IMR-90 (cell line): Measurements from ENCODE around the gene SPAAR.

Experiments
- BHLHE40 ChIP-seq: fragments of 150-350 bp; IDR thresholded peaks from 2 replicates; pipeline ENCODE4 v1.6.1; 2016; ENCODE audit warnings: mild to moderate bottlenecking, low read depth, low read length
- CEBPB ChIP-seq: IDR thresholded peaks from 2 replicates; pipeline ENCODE4 v1.6.1; 2012; ENCODE audit warnings: low read depth, low read length, improper control_type of control experiment
- CHD1 ChIP-seq: IDR thresholded peaks from 2 replicates; pipeline ENCODE4 v1.6.1; 2012; ENCODE audit warnings: low read depth, low read length, improper control_type of control experiment
- CTCF ChIP-seq: conservative IDR thresholded peaks from 2 replicates; pipeline ENCODE4 v1.5.1; 2012; ENCODE audit warnings: mild to moderate bottlenecking, low read depth, low read length, improper control_type of control experiment
- FOS ChIP-seq: fragments of 150-350 bp; IDR thresholded peaks from 2 replicates; pipeline ENCODE4 v1.6.1; 2016; ENCODE audit warnings: low read depth, low read length
- MAFK ChIP-seq: IDR thresholded peaks from 2 replicates; pipeline ENCODE4 v1.6.1; 2012; ENCODE audit warnings: low read depth, low read length, improper control_type of control experiment
- MXI1 ChIP-seq: IDR thresholded peaks from 2 replicates; pipeline ENCODE4 v1.6.1; 2012; ENCODE audit warnings: low read depth, mild to moderate bottlenecking, low read length, moderate library complexity, borderline replicate concordance
- NFE2L2 ChIP-seq: fragments of 150-350 bp; IDR thresholded peaks from 2 replicates; pipeline ENCODE4 v1.6.1; 2016; ENCODE audit warnings: low read depth, mild to moderate bottlenecking, low read length
- POLR2A ChIP-seq: IDR thresholded peaks from 2 replicates; pipeline ENCODE4 v1.6.1; 2012; ENCODE audit warnings: mild to moderate bottlenecking, low read depth, low read length
- RAD21 ChIP-seq: IDR thresholded peaks from 2 replicates; pipeline ENCODE4 v1.6.1; 2012; ENCODE audit warnings: low read length, improper control_type of control experiment
- USF2 ChIP-seq: fragments of 150-350 bp; IDR thresholded peaks from 2 replicates; pipeline ENCODE4 v1.6.1; 2017; ENCODE audit warnings: mild to moderate bottlenecking, antibody characterized with exemption, low read length, low read depth

GRCh38 chr9:35933550-35934067, 24.3 kb downstream of the SPAAR start:
- TF ChIP-seq CTCF = no peak
- no peak for TF ChIP-seq BHLHE40
- no peak for TF ChIP-seq POLR2A
- TF ChIP-seq CHD1 = no peak
- no peak for TF ChIP-seq FOS
- TF ChIP-seq CEBPB = no peak
- no peak for TF ChIP-seq NFE2L2
- TF ChIP-seq MAFK = no peak
- TF ChIP-seq MXI1 = no peak
- TF ChIP-seq RAD21 = no peak
- TF ChIP-seq USF2 = no peak
